Natural killer cell (primary cell): ENCODE measurements around the gene CDCA8. TPM values are rescaled to one million over a fixed set of nuclear protein-coding genes. Genes with fewer than 3 reads are reported as not detected.
A peak's percentile ranks its signal among the peaks of the same experiment; 100 is the strongest.

Experiments
- ATAC-seq, 3 donors: fragments of 150-1000 bp in 2 of 3; fragments of 200-7000 bp in 1 of 3; cut with Tn5 transposase; 1 replicate in 1 of 3; 2 replicates in 2 of 3; pipeline ENCODE4 v1.10.0; 2021; ENCODE audit warnings: mild to moderate bottlenecking in 2 of 3, moderate library complexity in 2 of 3
- DNase-seq, 2 donors: peaks; one replicate each; pipeline versions ENCODE4 v3.0.0 to v3.0.0-alpha.2; 2013 to 2021; ENCODE audit warnings: mixed read lengths in 1 of 2
- H3K27ac ChIP-seq: one replicate; pipeline ENCODE4 v1.5.1; 2013; ENCODE audit warnings: mild to moderate bottlenecking, low read length
- H3K27me3 ChIP-seq: one replicate; pipeline ENCODE4 v1.6.1; 2013; ENCODE audit warnings: low read length; ENCODE audit not compliant: control insufficient read depth, insufficient read depth
- H3K36me3 ChIP-seq: one replicate; pipeline ENCODE4 v1.6.1; 2013; ENCODE audit warnings: low read length; ENCODE audit not compliant: control insufficient read depth, insufficient read depth
- H3K4me1 ChIP-seq: one replicate; pipeline ENCODE4 v1.6.1; 2013; ENCODE audit warnings: low read length; ENCODE audit not compliant: control insufficient read depth, insufficient read depth
- H3K4me3 ChIP-seq: one replicate; pipeline ENCODE4 v1.5.1; 2013; ENCODE audit warnings: low read length
- H3K9me3 ChIP-seq: one replicate; pipeline ENCODE4 v1.6.1; 2013; ENCODE audit warnings: low read length; ENCODE audit not compliant: control insufficient read depth, insufficient read depth
- H3K27ac Mint-ChIP-seq, 2 donors: one replicate each; pipeline ENCODE4 v1.8.0; 2022; ENCODE audit warnings: mild to moderate bottlenecking in 2 of 2, mixed read lengths in 2 of 2, moderate library complexity in 1 of 2
- H3K27me3 Mint-ChIP-seq, 2 donors: one replicate each; pipeline ENCODE4 v1.8.0; 2022; ENCODE audit warnings: low read depth in 2 of 2, mixed read lengths in 2 of 2
- H3K36me3 Mint-ChIP-seq: one replicate; pipeline ENCODE4 v1.8.0; 2022; ENCODE audit warnings: mixed read lengths
- H3K4me1 Mint-ChIP-seq, 2 donors: one replicate each; pipeline ENCODE4 v1.8.0; 2022; ENCODE audit warnings: mixed read lengths in 2 of 2
- H3K4me3 Mint-ChIP-seq: one replicate; pipeline ENCODE4 v1.8.0; 2022; ENCODE audit warnings: mild to moderate bottlenecking, moderate library complexity, mixed read lengths
- H3K9me3 Mint-ChIP-seq, 2 donors: one replicate each; pipeline ENCODE4 v1.8.0; 2022; ENCODE audit warnings: mixed read lengths in 2 of 2
- CTCF ChIP-seq: fragments of 200-600 bp; IDR thresholded peaks from one replicate; pipeline ENCODE4 v1.8.0; 2022; ENCODE audit warnings: antibody characterized with exemption
- WGBS: methylation state at CpG from one replicate; pipeline ENCODE4 v1.1.7; 2013; ENCODE audit warnings: missing lambda C conversion rate; ENCODE audit not compliant: insufficient coverage; 5-methylcytosine and 5-hydroxymethylcytosine counted together
- intact Hi-C: fragments of 100-400 bp; cut with micrococcal nuclease; formaldehyde crosslinking; loops from one replicate; pipeline ENCODE4 v1.14.2; 2022
- total RNA-seq, 4 donors: library from RNA; stranded (reverse); fragments of 120-200 nt in 1 of 4; gene quantifications; one replicate each; pipeline versions ENCODE4 v1.2.3 to v1.2.4, GENCODE V29; 2013 to 2022

The CDCA8 gene
- total RNA-seq, 3 donors from 2014 or later (not counting 1 experiment from before 2014, with no cell fraction given), result 1.6 to 3.3 (median 2.2) TPM

GRCh38 chr1:37688926-37689325, 3.4 kb upstream of the CDCA8 start:
- peak overlapping the region in 1 of 2 donors; percentile 89 for H3K27ac Mint-ChIP-seq
- TF ChIP-seq CTCF, result no peak
- H3K27me3 Mint-ChIP-seq, result no peaks in the 10 kb centered on the region
- peaks cover 11% of the 10 kb centered on the region for H3K36me3 Mint-ChIP-seq
- 94% methylated on average over 4 of the region's 4 CpGs for WGBS
- Histone ChIP-seq H3K4me1 (peaks cover 38% of the 10 kb centered on the region), H3K9me3 (no peaks in the 10 kb centered on the region), H3K4me3 (no peak overlapping the region), H3K36me3 (peaks cover 11% of the 10 kb centered on the region), H3K27ac (no peak overlapping the region), H3K27me3 (no peaks in the 10 kb centered on the region)
- H3K4me1 Mint-ChIP-seq, result peaks cover 21 to 43% of the 10 kb centered on the region in 2 donors
- no peaks in the 10 kb centered on the region for H3K9me3 Mint-ChIP-seq
- DNase-seq (no peak), ATAC-seq (no peak)
- intact Hi-C loops, result no loop called here
- H3K4me3 Mint-ChIP-seq, result peak overlapping the region; percentile 94

GRCh38 chr1:37691497-37692077, 729 bp upstream of the CDCA8 start:
- H3K27ac Mint-ChIP-seq, result peak overlapping the region; percentile 89 to 93
- no peak for TF ChIP-seq CTCF
- DNase-seq (peak in 1 of 2 donors; percentile 48), ATAC-seq (peak in 1 of 3 donors; percentile 1)
- H3K27ac ChIP-seq, result peak overlapping the region; percentile 60
- intact Hi-C loops, result loop anchor here (1.0 to 5.0 kb wide), 4 partner anchors 97 to 321 kb away; partner anchors contain the start of genes GNL2 and UTP11
- H3K4me1 ChIP-seq, result peaks cover 38% of the 10 kb centered on the region
- no peaks in the 10 kb centered on the region for H3K36me3 Mint-ChIP-seq
- 4% methylated on average over 45 of the region's 45 CpGs for WGBS
- peak overlapping the region; percentile 94 for H3K4me3 Mint-ChIP-seq
- peak overlapping the region; percentile 86 for H3K4me3 ChIP-seq
- H3K9me3 ChIP-seq, result no peaks in the 10 kb centered on the region
- H3K27me3 Mint-ChIP-seq, result no peaks in the 10 kb centered on the region
- no peaks in the 10 kb centered on the region for H3K27me3 ChIP-seq
- no peaks in the 10 kb centered on the region for H3K36me3 ChIP-seq
- no peaks in the 10 kb centered on the region for H3K9me3 Mint-ChIP-seq
- H3K4me1 Mint-ChIP-seq, result peaks cover 21 to 43% of the 10 kb centered on the region in 2 donors

- Mint-ChIP-seq H3K36me3 (no peaks in the 10 kb centered on the region), H3K4me1 (peaks cover 21 to 43% of the 10 kb centered on the region in 2 donors), H3K27ac (peak overlapping the region; percentile 89 to 93), H3K9me3 (no peaks in the 10 kb centered on the region), H3K27me3 (no peaks in the 10 kb centered on the region), H3K4me3 (peak overlapping the region; percentile 94)
- Histone ChIP-seq H3K4me1 (peaks cover 38% of the 10 kb centered on the region), H3K27ac (no peak overlapping the region), H3K4me3 (peak overlapping the region; percentile 86), H3K27me3 (no peaks in the 10 kb centered on the region), H3K36me3 (no peaks in the 10 kb centered on the region), H3K9me3 (no peaks in the 10 kb centered on the region)
- no peak for DNase-seq
- TF ChIP-seq CTCF, result no peak
- intact Hi-C loops, result loop anchor here (1.0 to 5.0 kb wide), 4 partner anchors 98 to 319 kb away; partner anchors contain the start of genes GNL2 and UTP11
- WGBS, result 3% methylated on average over 16 of the region's 16 CpGs
- ATAC-seq, result no peak
Observed at GRCh38 chr1:37692834-37693175, 489 bp downstream of the CDCA8 start.

GRCh38 chr1:37697090-37697489, 4.8 kb downstream of the CDCA8 start:
- H3K36me3 ChIP-seq, result peaks cover 3% of the 10 kb centered on the region
- no peak overlapping the region for H3K4me3 ChIP-seq
- Mint-ChIP-seq H3K9me3 (no peaks in the 10 kb centered on the region), H3K27me3 (no peaks in the 10 kb centered on the region), H3K4me3 (no peak overlapping the region), H3K4me1 (peaks cover 0 to 7% of the 10 kb centered on the region in 2 donors), H3K36me3 (no peaks in the 10 kb centered on the region), H3K27ac (no peak overlapping the region)
- no peaks in the 10 kb centered on the region for H3K9me3 ChIP-seq
- 96% methylated on average over 2 of the region's 2 CpGs for WGBS
- H3K27ac ChIP-seq, result no peak overlapping the region
- ATAC-seq (no peak), DNase-seq (no peak)
- intact Hi-C loops, result no loop called here
- H3K27me3 ChIP-seq, result no peaks in the 10 kb centered on the region
- no peak for TF ChIP-seq CTCF
- peaks cover 7% of the 10 kb centered on the region for H3K4me1 ChIP-seq
